H1 (cell line): ENCODE measurements around the gene USP10.

Experiments
- BACH1 ChIP-seq: IDR thresholded peaks from 2 replicates; pipeline ENCODE4 v1.6.1; 2012; ENCODE audit warnings: low read length, improper control_type of control experiment
- JUN ChIP-seq: IDR thresholded peaks from 2 replicates; pipeline ENCODE4 v1.6.1; 2011; ENCODE audit warnings: low read depth, mild to moderate bottlenecking, improper control_type of control experiment, low read length
- JUND ChIP-seq: IDR thresholded peaks from 2 replicates; pipeline ENCODE4 v1.6.1; 2011; ENCODE audit warnings: mild to moderate bottlenecking, improper control_type of control experiment, low read length
- TCF12 ChIP-seq: IDR thresholded peaks from 2 replicates; pipeline ENCODE4 v1.6.1; 2011; ENCODE audit warnings: low read depth, mild to moderate bottlenecking, low read length

GRCh38 chr16:84759906-84760305, 60.1 kb downstream of the USP10 start:
- TF ChIP-seq JUND (no peak), BACH1 (no peak), TCF12 (no peak), JUN (no peak)
